MG63 (cell line): Measurements from ENCODE around the gene CDH12. TPM values are rescaled to one million over a fixed set of nuclear protein-coding genes. Genes with fewer than 3 reads are reported as not detected.
"Not testable (repeated sequence)": the region's sequence is repeated elsewhere in the genome, so short reads cannot be mapped to it uniquely, and the experiment has no call there.

Experiments used
- DNase-seq: peaks from one replicate; pipeline ENCODE4 v3.0.0-alpha.2; 2020
- H3K27me3 ChIP-seq: fragments of 250-450 bp; sonication (Bioruptor Pico); 2 replicates; pipeline ENCODE4 v1.5.1; 2020; ENCODE audit warnings: mild to moderate bottlenecking, moderate library complexity
- H3K36me3 ChIP-seq: fragments of 250-450 bp; sonication (Bioruptor Pico); 2 replicates; pipeline ENCODE4 v1.5.1; 2020; ENCODE audit warnings: mild to moderate bottlenecking, moderate library complexity
- H3K4me3 ChIP-seq: fragments of 250-450 bp; sonication (Bioruptor Pico); 2 replicates; pipeline ENCODE4 v1.5.1; 2020; ENCODE audit warnings: mild to moderate bottlenecking, moderate library complexity
- H3K9me3 ChIP-seq: fragments of 250-450 bp; sonication (Bioruptor Pico); 2 replicates; pipeline ENCODE4 v1.5.1; 2020; ENCODE audit warnings: mild to moderate bottlenecking, moderate library complexity
- total RNA-seq: library from RNA; depleted of rRNA; stranded (reverse); fragments of >200 nt; shearing (Covaris generic); gene quantifications from 2 replicates; pipeline ENCODE4 v1.2.3, GENCODE V29; 2014; ENCODE audit warnings: low replicate concordance

CDH12 gene
- total RNA-seq, 1 experiment from 2014 or later: not detected

DNA sequence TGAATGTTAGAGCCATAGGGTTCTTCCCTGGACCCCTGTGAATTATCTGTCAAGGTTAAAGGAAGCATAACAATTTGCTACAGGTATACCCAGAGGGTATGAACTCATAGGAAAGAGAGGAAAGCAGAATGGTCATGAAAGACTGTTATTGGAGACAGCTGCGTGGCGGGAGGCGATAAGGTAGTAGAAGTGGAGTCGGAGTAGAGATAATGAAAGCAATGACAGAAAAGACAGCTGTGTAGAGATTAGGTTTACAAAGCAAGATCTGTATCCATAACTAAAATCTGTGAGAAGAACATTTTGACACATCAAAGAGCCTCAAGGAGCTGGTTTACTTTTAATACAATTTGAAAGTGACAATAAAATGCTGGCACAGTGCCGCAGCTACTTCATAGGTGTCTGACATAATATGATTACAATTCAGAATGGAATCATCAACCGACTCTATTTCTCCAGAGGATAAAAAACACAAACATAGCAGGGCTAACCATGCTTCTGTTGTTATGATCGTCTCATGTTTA is 603.9 kb downstream of the CDH12 start:
- Histone ChIP-seq H3K36me3 (no peaks in the 10 kb centered on the region), H3K27me3 (no peaks in the 10 kb centered on the region), H3K4me3 (no peak overlapping the region), H3K9me3 (no peaks in the 10 kb centered on the region)
- no peak for DNase-seq

GRCh38 chr5:22245770-22246169 is 607.4 kb downstream of the CDH12 start:
- Histone ChIP-seq H3K4me3 (no peak overlapping the region), H3K27me3 (no peaks in the 10 kb centered on the region)

DNA sequence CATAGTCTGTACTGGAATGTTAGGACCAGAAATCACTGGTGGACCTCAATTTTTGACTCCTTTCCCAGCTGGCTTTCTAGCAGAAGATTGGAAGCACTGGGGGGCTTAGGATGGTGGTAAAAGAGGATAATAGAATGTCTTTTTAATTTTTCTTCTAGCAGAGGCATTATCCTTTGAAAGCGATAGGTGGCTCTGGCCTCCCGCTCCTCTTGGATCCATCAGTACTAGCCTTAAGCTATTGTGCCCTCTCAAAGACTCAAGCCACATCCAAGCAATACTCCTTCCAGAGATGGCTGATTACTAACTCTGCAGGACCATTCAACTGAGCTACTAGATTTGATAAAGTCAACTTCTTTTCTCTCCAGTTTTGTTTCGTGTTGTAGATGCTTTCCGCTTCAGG is 610.6 kb downstream of the CDH12 start:
- no peak for DNase-seq
- Histone ChIP-seq H3K27me3 (no peaks in the 10 kb centered on the region), H3K4me3 (no peak overlapping the region)

More at GRCh38 chr5:22245770-22246169, 607.4 kb downstream of the CDH12 start:
- Histone ChIP-seq H3K36me3 (no peaks in the 10 kb centered on the region), H3K9me3 (no peaks in the 10 kb centered on the region)
- DNase-seq: no peak

GRCh38 chr5:22238047-22238446 is 615.1 kb downstream of the CDH12 start:
- no peak for DNase-seq
- Histone ChIP-seq H3K27me3 (no peaks in the 10 kb centered on the region), H3K4me3 (no peak overlapping the region), H3K9me3 (no peaks in the 10 kb centered on the region), H3K36me3 (no peaks in the 10 kb centered on the region)

More for the DNA sequence above, 610.6 kb downstream of the CDH12 start:
- Histone ChIP-seq H3K36me3 (no peaks in the 10 kb centered on the region), H3K9me3 (no peaks in the 10 kb centered on the region)

DNA sequence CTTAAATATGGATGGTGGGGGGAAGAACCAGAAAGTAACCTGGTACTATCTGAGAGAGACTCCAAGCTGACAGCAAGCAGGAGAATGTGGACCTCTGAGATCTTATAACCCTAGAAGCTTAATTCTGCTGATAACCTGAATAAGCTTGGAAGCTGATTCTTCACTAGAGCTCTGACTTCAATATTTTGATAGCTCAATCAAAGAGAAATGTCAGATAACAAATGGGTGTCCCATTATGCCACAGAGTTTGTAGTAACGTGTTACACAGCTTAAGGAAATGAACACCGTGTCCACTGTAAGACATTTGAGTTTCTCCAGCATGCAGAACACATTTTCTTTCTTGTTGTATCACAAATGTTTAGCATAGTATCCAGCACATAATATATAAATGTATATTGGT is 626.7 kb downstream of the CDH12 start:
- Histone ChIP-seq H3K36me3 (no peaks in the 10 kb centered on the region), H3K9me3 (no peaks in the 10 kb centered on the region), H3K27me3 (no peaks in the 10 kb centered on the region), H3K4me3 (no peak overlapping the region)
- no peak for DNase-seq

- Histone ChIP-seq H3K9me3 (no peaks in the 10 kb centered on the region), H3K4me3 (no peak overlapping the region), H3K27me3 (no peaks in the 10 kb centered on the region), H3K36me3 (no peaks in the 10 kb centered on the region)
- DNase-seq: no peak
These were observed 630.1 kb downstream of the CDH12 start for GRCh38 chr5:22223079-22223478.

DNA sequence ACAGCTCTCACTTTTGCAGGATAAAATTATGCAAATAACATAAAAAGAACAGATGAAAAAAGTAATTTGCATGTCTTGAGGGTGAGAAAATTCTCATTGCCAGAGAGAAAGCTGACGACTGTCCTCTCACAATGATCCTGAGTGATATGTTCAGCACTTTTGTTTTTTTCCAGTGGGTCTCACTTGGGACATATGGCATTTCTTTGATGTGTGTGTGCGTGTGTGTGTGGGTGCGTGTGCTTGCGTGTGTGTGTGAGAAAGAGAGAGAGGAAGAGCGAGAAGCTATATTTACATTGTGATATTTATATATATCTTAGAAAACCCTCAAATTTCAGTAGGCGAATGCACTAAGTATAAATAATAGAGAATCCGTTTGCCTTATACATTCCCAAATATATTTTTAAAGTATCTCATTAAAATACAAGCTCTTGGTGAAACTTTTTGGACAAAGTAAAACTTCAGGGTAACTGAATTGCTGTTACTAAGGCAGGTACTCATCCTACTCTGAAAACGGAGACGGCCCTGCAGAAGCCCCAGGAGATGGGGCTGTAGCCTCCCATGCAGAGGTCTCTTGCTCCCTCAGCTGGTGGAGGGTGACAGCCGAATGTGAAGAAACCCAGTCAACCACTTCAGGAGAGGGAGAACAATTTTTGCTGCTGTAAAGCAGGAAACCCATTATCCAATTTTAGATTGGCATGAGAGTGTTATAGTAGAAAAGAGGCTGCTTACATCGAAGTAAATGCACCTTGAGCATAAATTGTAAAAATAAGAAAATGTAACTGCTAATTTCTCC is 639.2 kb downstream of the CDH12 start:
- not testable (repeated sequence) for H3K9me3 ChIP-seq, H3K36me3 ChIP-seq, H3K27me3 ChIP-seq, H3K4me3 ChIP-seq
- peak; percentile 29 for DNase-seq

- peak; percentile 30 for DNase-seq
- H3K9me3 ChIP-seq, H3K27me3 ChIP-seq, H3K36me3 ChIP-seq, H3K4me3 ChIP-seq: not testable (repeated sequence)
These were observed 640.7 kb downstream of the CDH12 start for GRCh38 chr5:22212254-22212991.

GRCh38 chr5:22208463-22208862 is 644.7 kb downstream of the CDH12 start:
- not testable (repeated sequence) for H3K9me3 ChIP-seq, H3K27me3 ChIP-seq, DNase-seq, H3K36me3 ChIP-seq, H3K4me3 ChIP-seq

GRCh38 chr5:22188651-22189050 is 664.5 kb downstream of the CDH12 start:
- not testable (repeated sequence) for DNase-seq, H3K36me3 ChIP-seq, H3K9me3 ChIP-seq, H3K27me3 ChIP-seq, H3K4me3 ChIP-seq

GRCh38 chr5:22187632-22188228 is 665.4 kb downstream of the CDH12 start:
- H3K9me3 ChIP-seq, H3K27me3 ChIP-seq, DNase-seq, H3K36me3 ChIP-seq, H3K4me3 ChIP-seq: not testable (repeated sequence)

DNA sequence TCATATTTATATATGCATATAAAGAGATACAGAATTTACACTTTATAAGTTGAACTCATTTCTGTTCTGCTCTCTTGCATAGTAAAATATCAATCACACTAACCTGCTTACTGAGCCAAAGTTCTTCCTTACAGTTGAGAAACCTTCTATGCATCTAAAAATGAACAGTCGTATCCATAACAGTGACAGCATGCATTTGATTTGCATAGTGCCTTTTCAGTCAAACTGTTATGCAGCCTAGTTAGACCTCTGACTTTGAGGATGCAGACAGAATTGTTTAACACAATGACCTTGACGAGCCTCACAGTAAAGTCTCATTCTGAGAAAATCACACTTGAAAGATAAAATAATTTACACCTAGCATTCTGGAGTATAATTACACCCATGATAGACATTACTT is 683.9 kb downstream of the CDH12 start:
- H3K36me3 ChIP-seq, H3K9me3 ChIP-seq, H3K4me3 ChIP-seq, H3K27me3 ChIP-seq, DNase-seq: not testable (repeated sequence)

- H3K27me3 ChIP-seq, H3K9me3 ChIP-seq, H3K36me3 ChIP-seq, DNase-seq, H3K4me3 ChIP-seq: not testable (repeated sequence)
These were observed 684.4 kb downstream of the CDH12 start for GRCh38 chr5:22168704-22169103.

- H3K9me3 ChIP-seq, DNase-seq, H3K4me3 ChIP-seq, H3K27me3 ChIP-seq, H3K36me3 ChIP-seq: not testable (repeated sequence)
These were observed 687.2 kb downstream of the CDH12 start for GRCh38 chr5:22165931-22166330.

DNA sequence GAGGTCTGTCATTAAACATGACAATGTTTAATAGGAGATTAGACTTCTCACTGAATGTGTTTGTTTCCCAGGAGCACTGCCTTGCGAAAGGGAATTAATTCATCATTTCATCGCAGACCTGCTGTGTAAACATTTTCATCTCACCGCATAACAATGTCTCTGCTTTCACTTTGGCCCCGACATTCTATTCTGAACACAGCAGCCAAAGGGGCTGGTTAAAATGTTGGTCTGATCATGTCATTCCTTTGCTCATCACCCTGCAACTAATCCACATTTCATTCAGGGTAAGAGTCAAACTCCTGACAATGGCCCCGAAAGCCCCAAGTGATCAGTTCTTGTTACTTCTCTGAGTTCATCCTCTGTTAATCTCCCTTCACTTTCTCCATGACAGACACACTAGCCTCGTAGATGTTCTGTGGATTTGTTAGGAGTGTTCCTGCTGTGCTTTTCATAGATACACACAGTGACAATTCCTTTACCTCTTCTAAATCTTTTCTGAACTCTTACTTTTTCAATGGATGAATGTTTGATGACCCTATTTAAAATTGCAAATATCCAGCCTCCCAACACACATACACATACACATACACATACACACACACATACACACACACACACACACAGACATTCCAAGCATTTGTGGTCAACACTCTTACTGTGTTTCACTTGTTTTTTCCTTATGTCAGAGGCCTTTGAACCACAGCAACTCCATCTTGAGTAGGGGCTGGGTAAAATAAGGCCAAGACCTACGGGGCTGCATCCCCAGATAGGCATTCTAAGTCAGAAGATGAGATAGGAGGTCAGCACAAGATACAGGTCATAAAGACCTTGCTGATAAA is 688.0 kb downstream of the CDH12 start:
- peak overlapping the region; percentile 25; the same call in 1 of the 2 replicates for H3K4me3 ChIP-seq
- not testable (repeated sequence) for H3K27me3 ChIP-seq, DNase-seq, H3K36me3 ChIP-seq, H3K9me3 ChIP-seq

- not testable (repeated sequence) for H3K27me3 ChIP-seq, H3K4me3 ChIP-seq, H3K36me3 ChIP-seq, DNase-seq, H3K9me3 ChIP-seq
These were observed 696.2 kb downstream of the CDH12 start for GRCh38 chr5:22156953-22157352.

DNA sequence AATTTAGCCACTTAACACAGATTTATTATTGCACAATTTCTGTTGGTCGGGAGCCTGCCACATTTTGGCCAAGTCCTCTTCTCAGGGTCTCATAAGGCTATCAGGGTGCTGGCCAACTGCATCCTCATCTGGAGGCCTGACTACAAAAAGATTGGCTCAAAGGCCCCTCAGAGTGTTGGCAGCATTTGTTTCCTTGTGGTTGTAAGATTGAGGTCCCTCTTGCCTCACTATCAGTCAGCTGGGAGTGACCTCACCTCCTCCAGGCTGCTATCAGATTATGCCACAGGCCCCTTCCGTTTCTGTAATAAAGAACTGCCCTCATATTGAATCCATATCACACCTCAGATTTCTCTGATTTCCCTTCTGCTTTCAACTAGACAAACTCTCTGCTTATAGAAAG is 698.4 kb downstream of the CDH12 start:
- H3K9me3 ChIP-seq, H3K27me3 ChIP-seq, H3K4me3 ChIP-seq, DNase-seq, H3K36me3 ChIP-seq: not testable (repeated sequence)
